Progenitor cell of endocrine pancreas (in vitro differentiated cells): Measurements from ENCODE around the gene ZMYND12. TPM values are rescaled to one million over a fixed set of nuclear protein-coding genes. Genes with fewer than 3 reads are reported as not detected.
"Not testable (repeated sequence)": the region's sequence is repeated elsewhere in the genome, so short reads cannot be mapped to it uniquely, and the experiment has no call there.

Experiments
- DNase-seq: peaks from one replicate; pipeline ENCODE4 v3.0.0; 2021; ENCODE audit warnings: low spot score; ENCODE audit not compliant: unreplicated experiment
- H3K27ac Mint-ChIP-seq: 2 replicates; pipeline ENCODE4 v1.8.0; 2021; ENCODE audit warnings: mild to moderate bottlenecking, moderate library complexity, mixed read lengths
- H3K27me3 Mint-ChIP-seq: 2 replicates; pipeline ENCODE4 v1.8.0; 2021; ENCODE audit warnings: mixed read lengths
- H3K36me3 Mint-ChIP-seq: 2 replicates; pipeline ENCODE4 v1.8.0; 2022; ENCODE audit warnings: mixed read lengths; ENCODE audit not compliant: insufficient read depth
- H3K4me1 Mint-ChIP-seq: 2 replicates; pipeline ENCODE4 v1.8.0; 2021; ENCODE audit warnings: low read depth, mixed read lengths
- H3K4me3 Mint-ChIP-seq: 2 replicates; pipeline ENCODE4 v1.8.0; 2021; ENCODE audit warnings: low read depth, mild to moderate bottlenecking, moderate library complexity, mixed read lengths
- H3K9me3 Mint-ChIP-seq: 2 replicates; pipeline ENCODE4 v1.8.0; 2021; ENCODE audit warnings: low read depth, mixed read lengths
- CTCF ChIP-seq: fragments of 200-600 bp; sonication (generic); IDR thresholded peaks from one replicate; pipeline ENCODE4 v1.5.0; 2021; ENCODE audit warnings: antibody characterized with exemption, mild to moderate bottlenecking; ENCODE audit not compliant: unreplicated experiment
- long read RNA-seq: library from polyadenylated mRNA; unstranded; transcript quantifications from one replicate; pipeline ENCODE4 v2.0.0, GENCODE V29; 2020
- total RNA-seq: library from RNA; stranded (reverse); gene quantifications from 2 replicates; pipeline ENCODE4 v1.2.1, GENCODE V29; 2021

Gene ZMYND12, protein sequence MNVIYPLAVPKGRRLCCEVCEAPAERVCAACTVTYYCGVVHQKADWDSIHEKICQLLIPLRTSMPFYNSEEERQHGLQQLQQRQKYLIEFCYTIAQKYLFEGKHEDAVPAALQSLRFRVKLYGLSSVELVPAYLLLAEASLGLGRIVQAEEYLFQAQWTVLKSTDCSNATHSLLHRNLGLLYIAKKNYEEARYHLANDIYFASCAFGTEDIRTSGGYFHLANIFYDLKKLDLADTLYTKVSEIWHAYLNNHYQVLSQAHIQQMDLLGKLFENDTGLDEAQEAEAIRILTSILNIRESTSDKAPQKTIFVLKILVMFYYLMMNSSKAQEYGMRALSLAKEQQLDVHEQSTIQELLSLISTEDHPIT
- total RNA-seq, result 0.89 and 2.0 TPM in 2 replicates
- long read RNA-seq, partial matches to known transcripts, result 0 of 3 reads
- long read RNA-seq, other reads (novel, unspliced or antisense), result 1 of 3 reads

DNA sequence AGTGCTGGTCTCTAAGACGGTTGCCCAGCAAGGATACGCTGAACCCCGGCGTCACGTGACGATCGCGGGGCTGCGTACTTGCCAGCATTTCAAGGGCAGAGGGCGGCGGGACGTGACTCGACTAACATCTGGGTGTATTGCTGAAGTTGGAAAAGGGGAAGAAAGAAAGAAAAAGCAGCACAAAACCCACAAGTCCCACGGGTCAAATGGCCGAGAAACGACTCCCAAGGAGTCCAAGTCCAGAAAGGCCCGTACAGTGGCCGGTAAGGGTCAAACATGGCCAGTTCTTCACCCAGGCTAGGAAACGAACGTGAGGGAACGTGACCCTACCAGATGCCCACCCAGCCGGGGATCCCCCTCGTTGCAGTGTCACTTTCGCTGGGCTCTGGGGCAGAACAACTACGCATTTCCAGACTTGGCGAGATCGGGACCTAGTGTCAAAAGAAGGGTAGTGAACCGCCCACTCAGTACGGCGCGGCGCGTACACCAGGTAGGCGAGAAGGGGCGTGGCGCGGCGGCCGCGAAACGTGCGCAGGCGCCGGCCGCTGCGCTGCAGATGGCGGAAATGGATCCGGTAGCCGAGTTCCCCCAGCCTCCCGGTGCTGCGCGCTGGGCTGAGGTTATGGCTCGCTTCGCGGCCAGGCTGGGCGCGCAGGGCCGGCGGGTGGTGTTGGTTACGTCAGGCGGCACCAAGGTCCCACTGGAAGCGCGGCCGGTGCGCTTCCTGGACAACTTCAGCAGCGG, at the start of gene ZMYND12, which contains the start of gene PPCS:
Gene ZMYND12, minus strand, starts transcription at position 13 of the 744 bp plus-strand sequence. CDS start 25 bp downstream, outside the sequence.
Gene PPCS, plus strand, starts transcription at position 534 of the 744 bp plus-strand sequence. Its CDS starts 23 bp downstream, at position 557.
- Mint-ChIP-seq H3K36me3 (peaks cover 10% of the 10 kb centered on the region), H3K4me3 (peak within 1 kb of the TSS; percentile 83), H3K27me3 (no peaks in the 10 kb centered on the region), H3K4me1 (peaks cover 13% of the 10 kb centered on the region), H3K9me3 (no peaks in the 10 kb centered on the region), H3K27ac (peak within 1 kb of the TSS; percentile 98)
- peak; percentile 64 for DNase-seq
- TF ChIP-seq CTCF, result no peak

GRCh38 chr1:42504535-42505128, 48.8 kb upstream of the ZMYND12 start:
- no peaks in the 10 kb centered on the region for H3K4me1 Mint-ChIP-seq
- no peak overlapping the region for H3K4me3 Mint-ChIP-seq
- no peaks in the 10 kb centered on the region for H3K27me3 Mint-ChIP-seq
- DNase-seq, result no peak
- peaks cover 82% of the 10 kb centered on the region for H3K36me3 Mint-ChIP-seq
- H3K9me3 Mint-ChIP-seq, result peaks cover 33% of the 10 kb centered on the region
- TF ChIP-seq CTCF, result no peak
- no peak overlapping the region for H3K27ac Mint-ChIP-seq

DNA sequence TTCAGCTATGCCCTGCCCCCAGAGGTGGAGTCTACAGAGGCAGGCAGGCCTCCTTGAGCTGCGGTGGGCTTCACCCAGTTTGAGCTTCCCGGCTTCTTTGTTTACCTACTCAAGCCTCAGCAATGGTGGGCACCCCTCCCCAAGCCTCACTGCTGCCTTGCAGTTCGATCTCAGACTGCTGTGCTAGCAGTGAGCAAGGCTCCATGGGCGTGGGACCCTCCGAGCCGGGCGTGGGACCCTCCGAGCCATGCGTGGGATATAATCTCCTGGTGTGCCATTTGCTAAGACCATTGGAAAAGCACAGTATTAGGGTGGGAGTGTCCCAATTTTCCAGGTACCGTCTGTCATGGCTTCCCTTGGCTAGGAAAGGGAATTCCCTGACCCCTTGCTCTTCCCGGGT, 46.2 kb upstream of the ZMYND12 start:
- DNase-seq, H3K27ac Mint-ChIP-seq, H3K4me3 Mint-ChIP-seq, H3K27me3 Mint-ChIP-seq, H3K4me1 Mint-ChIP-seq: not testable (repeated sequence)
- H3K36me3 Mint-ChIP-seq, result peaks cover 72% of the 10 kb centered on the region
- H3K9me3 Mint-ChIP-seq, result peaks cover 28% of the 10 kb centered on the region

GRCh38 chr1:42490237-42490636, 34.4 kb upstream of the ZMYND12 start:
- no peak for DNase-seq
- H3K4me3 Mint-ChIP-seq, result no peak overlapping the region
- no peak for TF ChIP-seq CTCF
- no peaks in the 10 kb centered on the region for H3K27me3 Mint-ChIP-seq
- H3K36me3 Mint-ChIP-seq, result peaks cover 24% of the 10 kb centered on the region
- H3K27ac Mint-ChIP-seq, result no peak overlapping the region
- H3K4me1 Mint-ChIP-seq, result no peaks in the 10 kb centered on the region
- peaks cover 5% of the 10 kb centered on the region for H3K9me3 Mint-ChIP-seq

DNA sequence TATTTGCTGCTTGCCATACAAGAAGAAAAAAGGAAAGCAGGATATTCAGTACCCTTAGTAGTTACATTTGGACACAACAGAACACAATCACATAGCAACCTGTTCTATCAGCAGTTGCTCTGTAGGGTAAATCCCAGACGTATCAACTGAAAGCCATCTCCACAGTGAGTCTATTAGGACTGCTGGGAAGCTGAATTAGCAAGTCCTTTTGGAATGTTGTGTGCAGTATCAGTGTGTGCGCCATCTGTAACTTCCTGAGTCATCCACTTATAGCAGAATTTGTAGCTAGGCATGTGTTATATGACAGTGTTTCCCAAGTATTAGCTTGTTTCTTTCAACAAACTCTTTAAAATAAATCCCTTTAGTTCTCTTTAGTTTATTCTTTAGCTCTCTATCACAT, 28.6 kb upstream of the ZMYND12 start:
- H3K9me3 Mint-ChIP-seq, result no peaks in the 10 kb centered on the region
- H3K4me3 Mint-ChIP-seq, result no peak overlapping the region
- H3K36me3 Mint-ChIP-seq, result peaks cover 12% of the 10 kb centered on the region
- no peak for DNase-seq
- no peak for TF ChIP-seq CTCF
- H3K27me3 Mint-ChIP-seq, result no peaks in the 10 kb centered on the region
- H3K27ac Mint-ChIP-seq, result no peak overlapping the region
- H3K4me1 Mint-ChIP-seq, result no peaks in the 10 kb centered on the region
